Measurements from ENCODE around the gene LRBA. TPM values are rescaled to one million over a fixed set of nuclear protein-coding genes. Genes with fewer than 3 reads are reported as not detected.

LRBA gene
- total and polyA plus RNA-seq, 4 donors: 8.2 to 69.8 (median 32.8) TPM

GRCh38 chr4:150822407-150822806, 192.7 kb downstream of the LRBA start:
- no peaks in the 10 kb centered on the region for H3K4me1 ChIP-seq (ENCODE audit: control insufficient read depth in 4 of 4, insufficient read depth in 4 of 4, low read length in 3 of 4)
- H3K9ac ChIP-seq (ENCODE audit: low read depth in 1 of 2, low read length in 2 of 2): no peak overlapping the region
- TF ChIP-seq, protein P1, sequence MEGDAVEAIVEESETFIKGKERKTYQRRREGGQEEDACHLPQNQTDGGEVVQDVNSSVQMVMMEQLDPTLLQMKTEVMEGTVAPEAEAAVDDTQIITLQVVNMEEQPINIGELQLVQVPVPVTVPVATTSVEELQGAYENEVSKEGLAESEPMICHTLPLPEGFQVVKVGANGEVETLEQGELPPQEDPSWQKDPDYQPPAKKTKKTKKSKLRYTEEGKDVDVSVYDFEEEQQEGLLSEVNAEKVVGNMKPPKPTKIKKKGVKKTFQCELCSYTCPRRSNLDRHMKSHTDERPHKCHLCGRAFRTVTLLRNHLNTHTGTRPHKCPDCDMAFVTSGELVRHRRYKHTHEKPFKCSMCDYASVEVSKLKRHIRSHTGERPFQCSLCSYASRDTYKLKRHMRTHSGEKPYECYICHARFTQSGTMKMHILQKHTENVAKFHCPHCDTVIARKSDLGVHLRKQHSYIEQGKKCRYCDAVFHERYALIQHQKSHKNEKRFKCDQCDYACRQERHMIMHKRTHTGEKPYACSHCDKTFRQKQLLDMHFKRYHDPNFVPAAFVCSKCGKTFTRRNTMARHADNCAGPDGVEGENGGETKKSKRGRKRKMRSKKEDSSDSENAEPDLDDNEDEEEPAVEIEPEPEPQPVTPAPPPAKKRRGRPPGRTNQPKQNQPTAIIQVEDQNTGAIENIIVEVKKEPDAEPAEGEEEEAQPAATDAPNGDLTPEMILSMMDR (IDR thresholded peaks at IDR 0.05; ENCODE audit: low read depth, low read length, missing input control): no peak
- TF ChIP-seq ZBTB33 (IDR thresholded peaks at IDR 0.05) (no peak), SP1 (IDR thresholded peaks at IDR 0.05) (no peak), GABPA (IDR thresholded peaks at IDR 0.05 in 1 of 2, conservative IDR thresholded peaks at IDR 0.05 in 1 of 2) (no peak), RAD21 (IDR thresholded peaks at IDR 0.05) (no peak), JUND (IDR thresholded peaks at IDR 0.05) (no peak), REST (IDR thresholded peaks at IDR 0.05) (no peak)
- TF ChIP-seq, protein P2, sequence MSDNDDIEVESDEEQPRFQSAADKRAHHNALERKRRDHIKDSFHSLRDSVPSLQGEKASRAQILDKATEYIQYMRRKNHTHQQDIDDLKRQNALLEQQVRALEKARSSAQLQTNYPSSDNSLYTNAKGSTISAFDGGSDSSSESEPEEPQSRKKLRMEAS (IDR thresholded peaks at IDR 0.05): no peak
- peaks cover 0 to 5% (median under 1%) of the 10 kb centered on the region in 4 donors for H3K36me3 ChIP-seq (ENCODE audit: control insufficient read depth in 4 of 4, insufficient read depth in 3 of 4, low read depth in 1 of 4, low read length in 3 of 4)
- WGBS: 96% methylated on average over 5 of the region's 5 CpGs
- H3K27ac ChIP-seq (ENCODE audit: low read depth in 1 of 2, low read length in 2 of 2): no peak overlapping the region
- no peak for DNase-seq (ENCODE audit: low spot score)
- H3K27me3 ChIP-seq (ENCODE audit: control insufficient read depth in 4 of 4, insufficient read depth in 4 of 4, low read length in 3 of 4): no peaks in the 10 kb centered on the region
- no peaks in the 10 kb centered on the region for H3K9me3 ChIP-seq (ENCODE audit: control insufficient read depth in 4 of 4, low read length in 3 of 4)
- no peak overlapping the region for H3K4me3 ChIP-seq (ENCODE audit: low read depth in 1 of 3, low read length in 3 of 3)

DNA sequence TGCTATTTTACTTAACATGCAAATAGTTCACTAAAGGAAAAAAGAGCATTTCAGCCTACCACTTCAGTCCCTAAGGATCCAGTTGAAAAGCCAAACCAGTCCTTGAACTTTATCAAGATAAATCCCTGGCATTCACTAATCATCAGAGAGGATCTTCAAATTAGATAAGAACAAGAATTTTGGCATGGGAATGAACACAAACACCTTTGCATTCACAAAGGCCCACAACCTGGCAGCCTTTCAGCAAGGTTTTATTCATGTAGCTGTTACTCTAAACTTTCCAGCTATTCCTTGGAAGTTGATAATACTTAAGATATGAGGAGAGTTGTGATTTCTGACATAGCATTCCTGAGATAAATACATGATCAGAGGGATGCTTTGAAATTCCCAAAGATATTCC, 193.4 kb downstream of the LRBA start:
- Histone ChIP-seq H3K4me1 (ENCODE audit: control insufficient read depth in 4 of 4, insufficient read depth in 4 of 4, low read length in 3 of 4) (no peaks in the 10 kb centered on the region), H3K27me3 (ENCODE audit: control insufficient read depth in 4 of 4, insufficient read depth in 4 of 4, low read length in 3 of 4) (no peaks in the 10 kb centered on the region), H3K36me3 (ENCODE audit: control insufficient read depth in 4 of 4, insufficient read depth in 3 of 4, low read depth in 1 of 4, low read length in 3 of 4) (peaks cover 0 to 3% (median 0%) of the 10 kb centered on the region in 4 donors), H3K9me3 (ENCODE audit: control insufficient read depth in 4 of 4, low read length in 3 of 4) (peaks cover 0 to 3% (median 0%) of the 10 kb centered on the region in 4 donors), H3K9ac (ENCODE audit: low read depth in 1 of 2, low read length in 2 of 2) (no peak overlapping the region), H3K4me3 (ENCODE audit: low read depth in 1 of 3, low read length in 3 of 3) (no peak overlapping the region), H3K27ac (ENCODE audit: low read depth in 1 of 2, low read length in 2 of 2) (no peak overlapping the region)
- no peak for DNase-seq (ENCODE audit: low spot score)
- TF ChIP-seq FOXA2 (IDR thresholded peaks at IDR 0.05) (no peak), TAF1 (conservative IDR thresholded peaks at IDR 0.05) (no peak), ZBTB33 (IDR thresholded peaks at IDR 0.05) (no peak)
- TF ChIP-seq, protein P1 (IDR thresholded peaks at IDR 0.05; ENCODE audit: low read depth, low read length, missing input control): no peak

Data from liver (tissue), 9 donors.